Placental epithelial cell (primary cell): Measurements from ENCODE around the gene TSPY4. TPM values are rescaled to one million over a fixed set of nuclear protein-coding genes. Genes with fewer than 3 reads are reported as not detected.

Experiments
- small RNA-seq: library from RNA; depleted of rRNA; stranded (forward); fragments of <200 nt; gene quantifications from one replicate; pipeline ENCODE3, GENCODE V24; 2012
- total RNA-seq: library from RNA; depleted of rRNA; stranded (reverse); fragments of >200 nt; gene quantifications from 2 replicates; pipeline ENCODE4 v1.2.3, GENCODE V29; 2012

Gene TSPY4
- not detected in 2 replicates for total RNA-seq

DNA sequence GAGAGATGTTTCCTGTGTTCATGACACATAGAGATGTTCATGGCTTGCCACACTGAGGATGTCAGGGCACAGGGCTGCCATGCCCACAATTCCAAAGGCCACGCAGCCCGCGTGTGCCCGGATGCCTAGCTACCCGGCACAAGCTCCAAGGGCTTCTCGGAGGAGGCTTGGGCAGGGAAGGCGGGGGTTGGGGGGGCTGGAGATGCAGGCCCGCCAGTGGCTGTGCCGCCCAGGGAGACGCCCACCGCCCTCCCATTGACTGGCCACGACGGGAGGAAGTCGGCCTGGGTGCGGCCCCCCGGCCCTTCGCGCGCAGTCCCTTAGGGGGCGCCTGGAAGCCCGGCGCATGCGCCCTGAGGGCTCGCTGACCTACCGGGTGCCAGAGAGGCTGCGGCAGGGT is at the start of gene TSPY4:
Gene TSPY4, plus strand, starts transcription at position 301 of the 400 bp plus-strand sequence. Its CDS starts 46 bp downstream, at position 347.

DNA sequence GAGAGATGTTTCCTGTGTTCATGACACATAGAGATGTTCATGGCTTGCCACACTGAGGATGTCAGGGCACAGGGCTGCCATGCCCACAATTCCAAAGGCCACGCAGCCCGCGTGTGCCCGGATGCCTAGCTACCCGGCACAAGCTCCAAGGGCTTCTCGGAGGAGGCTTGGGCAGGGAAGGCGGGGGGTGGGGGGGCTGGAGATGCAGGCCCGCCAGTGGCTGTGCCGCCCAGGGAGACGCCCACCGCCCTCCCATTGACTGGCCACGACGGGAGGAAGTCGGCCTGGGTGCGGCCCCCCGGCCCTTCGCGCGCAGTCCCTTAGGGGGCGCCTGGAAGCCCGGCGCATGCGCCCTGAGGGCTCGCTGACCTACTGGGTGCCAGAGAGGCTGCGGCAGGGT is 20.2 kb downstream of the TSPY4 start, which contains the start of gene TSPY8:
Gene TSPY8, plus strand, starts transcription at position 301 of the 400 bp plus-strand sequence. Its CDS starts 46 bp downstream, at position 347.

Small RNA genes lying within 50 kb of the gene (small RNA-seq; reads per million reads assigned to genes)
- not detected for gene AC006158.1

Other genes with a start within 250 kb of the TSPY4 start
- not detected in 2 replicates for gene TSPY8, start 20.3 kb downstream of the TSPY4 start, total RNA-seq
- gene TSPY3, start 61.0 kb downstream of the TSPY4 start, total RNA-seq = not detected in 2 replicates
- not detected in 2 replicates for gene TSPY1, start 129.5 kb downstream of the TSPY4 start, total RNA-seq
- gene TSPY9, start 149.8 kb downstream of the TSPY4 start, total RNA-seq = not detected in 2 replicates
- gene TSPY10, start 190.4 kb downstream of the TSPY4 start, total RNA-seq = not detected in 2 replicates